Body of pancreas (tissue), 4 donors: ENCODE measurements around the gene TFPI. TPM values are rescaled to one million over a fixed set of nuclear protein-coding genes. Genes with fewer than 3 reads are reported as not detected.
A peak's percentile ranks its signal among the peaks of the same experiment; 100 is the strongest.

Experiments
- ATAC-seq: fragments of 150-250 bp; one replicate; pipeline ENCODE4 v1.9.1; 2016
- DNase-seq, 4 donors: peaks; one replicate each; pipeline ENCODE4 v3.0.0-alpha.2; 2019
- H3K27ac ChIP-seq, 4 donors: fragments of 200-600 bp; sonication (generic); 1 replicate in 3 of 4; 2 replicates in 1 of 4; pipeline versions ENCODE4 v1.5.1 to v1.6.1; 2016 to 2019; ENCODE audit warnings: mild to moderate bottlenecking in 1 of 4, mixed read lengths in 1 of 4, moderate library complexity in 1 of 4
- H3K27me3 ChIP-seq, 2 donors: fragments of 200-600 bp; sonication (generic); one replicate each; pipeline ENCODE4 v1.6.0; 2016; ENCODE audit warnings: mild to moderate bottlenecking in 1 of 2
- H3K36me3 ChIP-seq, 2 donors: fragments of 200-600 bp; sonication (generic); replicated peaks in 1 of 2; 2 replicates each; pipeline ENCODE4 v1.5.1; 2016; ENCODE audit warnings: low read depth in 2 of 2; ENCODE audit not compliant: insufficient read depth in 1 of 2
- H3K4me1 ChIP-seq: fragments of 200-600 bp; sonication (generic); one replicate; pipeline ENCODE4 v1.6.0; 2016
- H3K4me3 ChIP-seq, 2 donors: fragments of 200-600 bp; sonication (generic); 1 replicate in 1 of 2; 2 replicates in 1 of 2; pipeline ENCODE4 v1.5.1; 2016 to 2019
- H3K9me3 ChIP-seq, 3 donors: fragments of 200-600 bp; sonication (generic); 1 replicate in 2 of 3; 2 replicates in 1 of 3; pipeline ENCODE4 v1.5.1; 2016
- POLR2A ChIP-seq, 3 donors: fragments of 450-650 bp; IDR thresholded peaks; one replicate each; pipeline ENCODE4 v1.6.1; 2016; ENCODE audit warnings: antibody characterized with exemption in 3 of 3, mild to moderate bottlenecking in 2 of 3
- WGBS, 2 donors: methylation state at CpG; one replicate each; pipeline ENCODE4 v1.1.5; 2017; 5-methylcytosine and 5-hydroxymethylcytosine counted together
- intact Hi-C: fragments of 100-400 bp; cut with DNase I; formaldehyde crosslinking; loops from one replicate; pipeline ENCODE4 v1.15.1; 2023
- total RNA-seq, 2 donors: library from RNA; depleted of rRNA; stranded (reverse); fragments of >200 nt; gene quantifications; one replicate each; pipeline ENCODE4 v1.1.0, GENCODE V29; 2016
- TF ChIP-seq, protein P1 (sequence below), 7 experiments: fragments of 450-650 bp in 4 of 7; fragments of 200-600 bp in 3 of 7; sonication (generic) in 3 of 7; IDR thresholded peaks; one replicate each; pipeline ENCODE4 v1.5.1; 2016 to 2019; ENCODE audit warnings: antibody characterized with exemption in 7 of 7

Gene TFPI
- total RNA-seq, 2 donors from 2014 or later = 21.1 to 54.2 TPM

DNA sequence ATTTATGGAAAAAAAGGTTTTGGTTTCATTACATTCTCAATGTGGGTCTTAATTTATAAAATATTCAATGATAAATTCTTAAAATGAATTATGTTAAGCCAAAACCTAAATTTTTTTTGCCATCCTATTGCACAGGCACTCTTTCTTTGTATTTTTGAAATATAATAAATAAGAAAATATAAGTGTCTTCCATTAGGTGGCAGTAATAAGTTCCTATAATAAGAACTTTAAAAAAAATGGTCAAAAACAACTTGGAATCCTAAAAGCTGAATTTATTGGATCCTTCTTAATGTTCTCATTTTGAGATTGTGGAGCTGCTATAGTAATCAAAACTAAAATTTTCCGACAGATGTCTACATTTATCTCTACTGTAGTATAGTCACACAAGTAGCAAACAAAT lies 111.9 kb downstream of the TFPI start:
- no peak for TF ChIP-seq POLR2A (IDR thresholded peaks at IDR 0.05)
- TF ChIP-seq, protein P1, sequence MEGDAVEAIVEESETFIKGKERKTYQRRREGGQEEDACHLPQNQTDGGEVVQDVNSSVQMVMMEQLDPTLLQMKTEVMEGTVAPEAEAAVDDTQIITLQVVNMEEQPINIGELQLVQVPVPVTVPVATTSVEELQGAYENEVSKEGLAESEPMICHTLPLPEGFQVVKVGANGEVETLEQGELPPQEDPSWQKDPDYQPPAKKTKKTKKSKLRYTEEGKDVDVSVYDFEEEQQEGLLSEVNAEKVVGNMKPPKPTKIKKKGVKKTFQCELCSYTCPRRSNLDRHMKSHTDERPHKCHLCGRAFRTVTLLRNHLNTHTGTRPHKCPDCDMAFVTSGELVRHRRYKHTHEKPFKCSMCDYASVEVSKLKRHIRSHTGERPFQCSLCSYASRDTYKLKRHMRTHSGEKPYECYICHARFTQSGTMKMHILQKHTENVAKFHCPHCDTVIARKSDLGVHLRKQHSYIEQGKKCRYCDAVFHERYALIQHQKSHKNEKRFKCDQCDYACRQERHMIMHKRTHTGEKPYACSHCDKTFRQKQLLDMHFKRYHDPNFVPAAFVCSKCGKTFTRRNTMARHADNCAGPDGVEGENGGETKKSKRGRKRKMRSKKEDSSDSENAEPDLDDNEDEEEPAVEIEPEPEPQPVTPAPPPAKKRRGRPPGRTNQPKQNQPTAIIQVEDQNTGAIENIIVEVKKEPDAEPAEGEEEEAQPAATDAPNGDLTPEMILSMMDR (IDR thresholded peaks at IDR 0.05) = peak in 1 of 7 experiments; percentile 7
- H3K9me3 ChIP-seq = no peaks in the 10 kb centered on the region
- intact Hi-C loops = no loop called here
- no peak overlapping the region for H3K27ac ChIP-seq
- H3K4me1 ChIP-seq = no peaks in the 10 kb centered on the region
- DNase-seq (no peak), ATAC-seq (no peak)
- H3K27me3 ChIP-seq = no peaks in the 10 kb centered on the region
- no peak overlapping the region for H3K4me3 ChIP-seq
- WGBS, 2 donors = 43 to 60% methylated on average over 1 of the region's 1 CpG
- H3K36me3 ChIP-seq = no peaks in the 10 kb centered on the region

DNA sequence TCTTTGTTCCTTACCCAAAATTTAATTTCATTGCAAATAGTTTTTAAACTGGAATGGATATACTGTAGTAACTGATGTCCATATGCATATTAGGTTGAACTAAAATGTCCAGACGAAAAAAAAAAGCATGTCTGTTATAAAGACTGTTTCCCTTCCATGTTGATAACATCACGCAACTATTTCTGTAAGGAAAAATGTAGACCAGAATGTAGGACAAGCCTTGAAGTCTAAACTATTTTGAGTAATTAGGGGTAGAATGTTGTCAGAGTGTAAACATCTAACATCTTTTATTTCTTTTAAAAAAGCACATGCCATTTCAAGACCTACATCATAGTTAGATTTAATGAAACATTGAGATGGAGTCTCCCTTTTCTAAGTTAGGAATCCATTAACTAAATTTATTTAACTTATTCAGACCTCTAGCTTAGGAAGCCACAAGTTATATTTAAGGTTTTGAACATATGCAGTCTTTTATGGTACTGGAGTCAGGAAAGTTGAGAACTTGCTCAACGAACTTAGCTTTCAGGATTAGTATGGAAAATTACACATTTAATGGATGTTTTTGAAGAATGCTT lies 114.0 kb downstream of the TFPI start:
- Histone ChIP-seq H3K4me3 (no peak overlapping the region), H3K27me3 (no peaks in the 10 kb centered on the region), H3K4me1 (no peaks in the 10 kb centered on the region), H3K9me3 (no peaks in the 10 kb centered on the region), H3K36me3 (no peaks in the 10 kb centered on the region), H3K27ac (no peak overlapping the region)
- intact Hi-C loops = no loop called here
- WGBS, 2 donors = 61 to 66% methylated on average over 3 of the region's 3 CpGs
- DNase-seq (no peak), ATAC-seq (no peak)
- no peak for TF ChIP-seq POLR2A (IDR thresholded peaks at IDR 0.05)
- TF ChIP-seq, protein P1 (IDR thresholded peaks at IDR 0.05) = no peak

DNA sequence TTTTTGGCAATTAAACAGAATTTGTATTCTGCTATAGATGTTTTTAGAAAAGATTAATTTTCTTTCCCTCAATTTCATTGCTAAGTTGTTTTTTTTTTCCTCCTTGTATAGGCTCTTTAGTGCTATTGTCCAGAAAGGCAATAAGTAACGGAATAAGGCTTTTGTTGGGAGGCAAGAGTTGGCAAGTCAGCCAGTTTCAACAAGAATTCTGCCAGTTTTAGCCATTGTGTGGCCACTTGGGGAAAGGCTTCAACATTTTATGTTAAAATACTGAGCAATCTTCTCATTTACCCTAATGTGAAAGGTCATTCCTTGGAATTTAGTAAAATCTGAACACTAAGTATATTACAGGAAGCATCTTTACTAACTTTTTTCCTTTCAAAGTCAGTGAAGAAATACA lies 115.8 kb downstream of the TFPI start:
- Histone ChIP-seq H3K4me3 (no peak overlapping the region), H3K27ac (no peak overlapping the region), H3K36me3 (no peaks in the 10 kb centered on the region), H3K4me1 (no peaks in the 10 kb centered on the region), H3K27me3 (no peaks in the 10 kb centered on the region), H3K9me3 (no peaks in the 10 kb centered on the region)
- intact Hi-C loops = no loop called here
- no peak for TF ChIP-seq POLR2A (IDR thresholded peaks at IDR 0.05)
- TF ChIP-seq, protein P1 (IDR thresholded peaks at IDR 0.05) = no peak
- WGBS, 2 donors = 58 to 68% methylated on average over 1 of the region's 1 CpG
- no peak for DNase-seq
- no peak for ATAC-seq

DNA sequence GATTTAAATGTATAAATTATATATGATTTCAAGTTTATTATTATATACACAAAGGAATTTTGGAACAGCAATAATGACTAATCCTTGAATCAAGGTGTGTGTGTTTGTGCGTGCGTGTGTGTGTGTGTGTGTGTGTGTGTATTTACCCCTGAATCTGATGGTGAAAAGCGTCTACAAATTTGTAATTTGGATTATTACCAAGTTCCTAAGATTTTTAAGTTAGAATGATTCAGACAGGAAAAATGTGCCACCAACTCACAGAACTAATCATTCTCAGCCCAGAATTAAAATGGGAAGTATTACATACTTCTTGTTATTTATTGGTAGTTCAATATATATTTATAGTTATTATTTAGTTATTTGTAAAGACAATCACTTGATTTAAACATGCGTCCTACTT lies 118.5 kb downstream of the TFPI start:
- no peak for DNase-seq
- no peak for ATAC-seq
- H3K36me3 ChIP-seq = no peaks in the 10 kb centered on the region
- 35 to 39% methylated on average over 4 of the region's 4 CpGs for WGBS, 2 donors
- no peak for TF ChIP-seq POLR2A (IDR thresholded peaks at IDR 0.05)
- TF ChIP-seq, protein P1 (IDR thresholded peaks at IDR 0.05) = no peak
- no peak overlapping the region for H3K4me3 ChIP-seq
- no peaks in the 10 kb centered on the region for H3K4me1 ChIP-seq
- no peaks in the 10 kb centered on the region for H3K27me3 ChIP-seq
- no peak overlapping the region for H3K27ac ChIP-seq
- H3K9me3 ChIP-seq = no peaks in the 10 kb centered on the region
- intact Hi-C loops = no loop called here

DNA sequence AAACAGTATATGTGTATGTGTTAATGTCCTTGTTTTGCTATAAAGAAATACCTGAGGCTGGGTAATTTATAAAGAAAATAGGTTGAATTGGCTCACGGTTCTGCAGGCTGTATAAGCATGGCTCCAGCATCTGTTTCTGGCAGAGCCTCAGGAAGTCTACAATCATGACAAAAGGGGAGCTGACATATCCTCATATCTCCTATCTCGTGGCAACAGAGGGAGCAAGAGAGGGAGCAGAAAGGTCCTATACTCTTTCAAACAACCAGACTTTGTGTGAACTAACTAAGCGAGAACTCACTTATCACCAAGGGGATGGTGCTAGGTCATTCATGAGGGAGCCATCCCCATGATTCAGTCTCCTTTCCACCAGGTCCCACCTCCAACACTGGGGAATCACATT lies 119.2 kb downstream of the TFPI start:
- Histone ChIP-seq H3K4me1 (no peaks in the 10 kb centered on the region), H3K9me3 (no peaks in the 10 kb centered on the region), H3K36me3 (no peaks in the 10 kb centered on the region), H3K4me3 (no peak overlapping the region), H3K27ac (no peak overlapping the region), H3K27me3 (no peaks in the 10 kb centered on the region)
- intact Hi-C loops = no loop called here
- ATAC-seq = no peak
- 61 to 73% methylated on average over 3 of the region's 3 CpGs for WGBS, 2 donors
- no peak for DNase-seq
- TF ChIP-seq, protein P1 (IDR thresholded peaks at IDR 0.05) = no peak
- TF ChIP-seq POLR2A (IDR thresholded peaks at IDR 0.05) = no peak
